GM10248 (cell line): ENCODE data around the gene BLACAT1.
"Not testable (repeated sequence)": the region's sequence is repeated elsewhere in the genome, so short reads cannot be mapped to it uniquely, and the experiment has no call there.

ENCODE experiments used
- CTCF ChIA-PET: fragments of 300-600 bp; sonication (Branson Sonifier 250); formaldehyde crosslinking; extraction: SDS; loops from one replicate; lab custom pipeline; 2021; ENCODE audit warnings: antibody characterized with exemption; lab: Yijun Ruan, JAX
- POLR2A ChIA-PET: fragments of 350-650 bp; sonication (Branson Sonifier 250); formaldehyde crosslinking; extraction: SDS; loops from one replicate; lab custom pipeline; 2020; ENCODE audit warnings: antibody characterized with exemption; lab: Yijun Ruan, JAX
- DNase-seq: peaks from one replicate; pipeline ENCODE4 v3.0.0; 2012; ENCODE audit errors: extremely low spot score
- TF ChIP-seq, protein P1 (sequence below): IDR thresholded peaks from 2 replicates; pipeline ENCODE4 v1.5.1; 2012; ENCODE audit warnings: mild to moderate bottlenecking, low read depth; ENCODE audit errors: extremely low read depth, missing control alignments, control extremely low read depth

The BLACAT1 gene

DNA sequence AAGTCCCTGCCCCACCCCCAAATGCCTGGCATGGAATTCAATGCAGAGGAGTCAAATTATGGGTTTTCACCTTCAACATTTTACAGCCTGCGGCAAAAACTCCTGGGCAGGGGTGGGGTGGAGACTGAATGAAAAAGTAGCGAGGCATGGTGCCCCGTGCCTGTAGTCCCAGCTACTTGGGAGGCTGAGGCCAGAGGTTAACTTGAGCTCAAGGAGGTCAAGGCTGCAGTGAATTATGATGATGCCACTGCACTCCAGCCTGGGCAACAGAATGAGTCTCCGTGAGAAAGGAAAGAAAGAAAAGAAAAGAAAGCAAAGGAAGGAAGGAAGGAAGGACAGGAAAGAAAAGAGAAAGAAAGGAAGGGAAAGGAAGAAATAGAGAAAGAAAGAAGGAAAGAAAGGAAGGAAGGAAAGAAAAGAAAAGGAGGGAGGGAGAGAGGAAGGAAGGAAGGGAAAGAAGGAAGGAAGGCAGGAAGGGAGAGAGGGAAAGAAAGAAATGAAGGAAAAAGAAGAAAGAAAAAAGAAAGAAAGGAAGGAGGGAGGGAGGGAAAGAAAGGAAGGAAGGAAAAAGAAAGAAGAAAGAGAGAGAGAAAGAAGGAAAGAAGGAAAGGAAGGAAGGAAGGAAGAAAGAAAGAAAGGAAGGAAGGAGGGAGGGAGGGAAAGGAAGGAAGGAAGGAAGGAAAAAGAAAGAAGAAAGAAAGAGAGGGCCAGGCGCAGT lies 45.1 kb downstream of the BLACAT1 start:
- ChIA-PET POLR2A (no interaction called here), CTCF (interaction anchor here (2.3 kb wide), 1 partner anchor 14 kb away, joined by 9 read pairs; no protein-coding TSS in a partner anchor)
- TF ChIP-seq, protein P1, sequence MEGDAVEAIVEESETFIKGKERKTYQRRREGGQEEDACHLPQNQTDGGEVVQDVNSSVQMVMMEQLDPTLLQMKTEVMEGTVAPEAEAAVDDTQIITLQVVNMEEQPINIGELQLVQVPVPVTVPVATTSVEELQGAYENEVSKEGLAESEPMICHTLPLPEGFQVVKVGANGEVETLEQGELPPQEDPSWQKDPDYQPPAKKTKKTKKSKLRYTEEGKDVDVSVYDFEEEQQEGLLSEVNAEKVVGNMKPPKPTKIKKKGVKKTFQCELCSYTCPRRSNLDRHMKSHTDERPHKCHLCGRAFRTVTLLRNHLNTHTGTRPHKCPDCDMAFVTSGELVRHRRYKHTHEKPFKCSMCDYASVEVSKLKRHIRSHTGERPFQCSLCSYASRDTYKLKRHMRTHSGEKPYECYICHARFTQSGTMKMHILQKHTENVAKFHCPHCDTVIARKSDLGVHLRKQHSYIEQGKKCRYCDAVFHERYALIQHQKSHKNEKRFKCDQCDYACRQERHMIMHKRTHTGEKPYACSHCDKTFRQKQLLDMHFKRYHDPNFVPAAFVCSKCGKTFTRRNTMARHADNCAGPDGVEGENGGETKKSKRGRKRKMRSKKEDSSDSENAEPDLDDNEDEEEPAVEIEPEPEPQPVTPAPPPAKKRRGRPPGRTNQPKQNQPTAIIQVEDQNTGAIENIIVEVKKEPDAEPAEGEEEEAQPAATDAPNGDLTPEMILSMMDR: no peak
- no peak for DNase-seq

DNA sequence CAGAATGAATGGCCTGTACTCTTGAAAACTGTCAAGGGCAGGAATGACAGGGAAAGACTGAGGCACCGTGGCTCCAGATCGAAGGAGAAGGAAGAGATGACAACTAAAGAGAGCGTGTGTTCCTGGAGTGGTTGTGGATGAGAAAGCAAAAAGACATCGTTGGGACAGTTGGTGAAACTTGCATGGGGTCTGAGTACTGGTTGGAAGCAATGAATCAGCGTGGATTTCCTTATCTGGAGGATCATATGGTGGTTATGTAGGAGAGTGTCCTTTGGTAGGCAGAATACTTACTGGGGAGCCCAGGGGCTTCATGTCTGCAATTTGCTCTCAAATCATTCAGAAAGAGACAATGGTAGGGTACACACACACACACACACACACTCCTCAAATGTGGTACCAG lies 47.9 kb downstream of the BLACAT1 start:
- no peak for DNase-seq
- CTCF ChIA-PET: no interaction called here
- POLR2A ChIA-PET: no interaction called here
- TF ChIP-seq, protein P1: no peak

DNA sequence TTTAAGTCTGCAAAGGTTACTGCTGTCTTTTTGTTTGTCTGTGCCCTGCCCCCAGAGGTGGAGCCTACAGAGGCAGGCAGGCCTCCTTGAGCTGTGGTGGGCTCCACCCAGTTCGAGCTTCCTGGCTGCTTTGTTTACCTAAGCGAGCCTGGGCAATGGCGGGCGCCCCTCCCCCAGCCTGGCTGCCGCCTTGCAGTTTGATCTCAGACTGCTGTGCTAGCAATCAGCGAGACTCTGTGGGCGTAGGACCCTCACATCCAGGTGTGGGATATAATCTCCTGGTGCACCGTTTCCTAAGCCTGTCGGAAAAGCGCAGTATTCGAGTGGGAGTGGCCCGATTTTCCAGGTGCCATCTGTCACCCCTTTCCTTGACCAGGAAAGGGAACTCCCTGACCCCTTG lies 49.6 kb downstream of the BLACAT1 start:
- POLR2A ChIA-PET, CTCF ChIA-PET, DNase-seq: not testable (repeated sequence)
